Neural cell (in vitro differentiated cells): ENCODE measurements around the gene KRT32.

Experiments used
- EP300 ChIP-seq: fragments of 450-650 bp; conservative IDR thresholded peaks from 2 replicates; pipeline ENCODE4 v1.6.1; 2014; ENCODE audit warnings: antibody characterized with exemption, mild to moderate bottlenecking, moderate library complexity; ENCODE audit not compliant: poor library complexity, severe bottlenecking
- EZH2 ChIP-seq: fragments of 200-600, 300-800 bp; shearing (Covaris generic), sonication (generic); IDR thresholded peaks from 2 replicates; pipeline ENCODE4 v1.6.1; 2014; ENCODE audit warnings: antibody characterized with exemption, low read length, borderline replicate concordance, mild to moderate bottlenecking; ENCODE audit not compliant: insufficient read depth, poor library complexity, severe bottlenecking
- MXI1 ChIP-seq: fragments of 450-650 bp; conservative IDR thresholded peaks from 2 replicates; pipeline ENCODE4 v1.6.1; 2014; ENCODE audit warnings: antibody characterized with exemption, mild to moderate bottlenecking; ENCODE audit not compliant: poor library complexity, severe bottlenecking
- POLR2AphosphoS5 ChIP-seq: IDR thresholded peaks from 2 replicates; pipeline ENCODE4 v1.6.1; 2012
- RAD21 ChIP-seq: fragments of 450-650 bp; conservative IDR thresholded peaks from 2 replicates; pipeline ENCODE4 v1.6.1; 2014; ENCODE audit warnings: antibody characterized with exemption, mild to moderate bottlenecking, moderate library complexity
- SMC3 ChIP-seq: fragments of 450-650 bp; conservative IDR thresholded peaks from 2 replicates; pipeline ENCODE4 v1.6.1; 2014; ENCODE audit warnings: antibody characterized with exemption, mild to moderate bottlenecking, moderate library complexity; ENCODE audit not compliant: poor library complexity
- TAF1 ChIP-seq: IDR thresholded peaks from 2 replicates; pipeline ENCODE4 v1.6.1; 2012; ENCODE audit warnings: low read depth
- TF ChIP-seq, protein P1 (sequence below): fragments of 450-650 bp; IDR thresholded peaks from 2 replicates; pipeline ENCODE4 v1.5.1; 2014; ENCODE audit warnings: antibody characterized with exemption, mild to moderate bottlenecking, moderate library complexity; ENCODE audit not compliant: poor library complexity, severe bottlenecking
- TF ChIP-seq, protein P2 (sequence below): IDR thresholded peaks from 2 replicates; pipeline ENCODE4 v1.6.1; 2012; ENCODE audit warnings: borderline replicate concordance

DNA sequence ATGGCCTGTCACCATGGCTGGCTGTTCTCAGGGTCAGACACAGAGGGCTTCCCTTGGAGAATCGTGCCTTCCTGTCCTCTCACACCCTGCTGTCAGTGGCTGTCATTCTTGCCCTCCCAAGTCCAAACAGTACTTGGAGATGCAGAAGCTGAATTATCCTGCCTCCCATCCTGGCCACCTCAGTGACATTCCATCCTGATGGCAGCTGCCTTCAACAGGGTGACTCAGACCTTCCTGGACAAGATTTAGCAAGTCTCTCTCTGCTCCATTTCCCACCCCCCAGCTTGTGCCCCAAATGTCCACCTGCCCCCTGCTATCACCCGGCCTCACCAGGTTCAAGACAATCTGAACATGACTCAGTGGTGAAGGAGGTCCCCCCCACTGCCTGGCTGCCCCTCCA is 27.3 kb upstream of the KRT32 start:
- no peak for TF ChIP-seq TAF1
- TF ChIP-seq POLR2AphosphoS5, result no peak
- TF ChIP-seq, protein P1, sequence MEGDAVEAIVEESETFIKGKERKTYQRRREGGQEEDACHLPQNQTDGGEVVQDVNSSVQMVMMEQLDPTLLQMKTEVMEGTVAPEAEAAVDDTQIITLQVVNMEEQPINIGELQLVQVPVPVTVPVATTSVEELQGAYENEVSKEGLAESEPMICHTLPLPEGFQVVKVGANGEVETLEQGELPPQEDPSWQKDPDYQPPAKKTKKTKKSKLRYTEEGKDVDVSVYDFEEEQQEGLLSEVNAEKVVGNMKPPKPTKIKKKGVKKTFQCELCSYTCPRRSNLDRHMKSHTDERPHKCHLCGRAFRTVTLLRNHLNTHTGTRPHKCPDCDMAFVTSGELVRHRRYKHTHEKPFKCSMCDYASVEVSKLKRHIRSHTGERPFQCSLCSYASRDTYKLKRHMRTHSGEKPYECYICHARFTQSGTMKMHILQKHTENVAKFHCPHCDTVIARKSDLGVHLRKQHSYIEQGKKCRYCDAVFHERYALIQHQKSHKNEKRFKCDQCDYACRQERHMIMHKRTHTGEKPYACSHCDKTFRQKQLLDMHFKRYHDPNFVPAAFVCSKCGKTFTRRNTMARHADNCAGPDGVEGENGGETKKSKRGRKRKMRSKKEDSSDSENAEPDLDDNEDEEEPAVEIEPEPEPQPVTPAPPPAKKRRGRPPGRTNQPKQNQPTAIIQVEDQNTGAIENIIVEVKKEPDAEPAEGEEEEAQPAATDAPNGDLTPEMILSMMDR, result no peak
- TF ChIP-seq EZH2, result no peak
- TF ChIP-seq RAD21, result no peak
- TF ChIP-seq, protein P2, sequence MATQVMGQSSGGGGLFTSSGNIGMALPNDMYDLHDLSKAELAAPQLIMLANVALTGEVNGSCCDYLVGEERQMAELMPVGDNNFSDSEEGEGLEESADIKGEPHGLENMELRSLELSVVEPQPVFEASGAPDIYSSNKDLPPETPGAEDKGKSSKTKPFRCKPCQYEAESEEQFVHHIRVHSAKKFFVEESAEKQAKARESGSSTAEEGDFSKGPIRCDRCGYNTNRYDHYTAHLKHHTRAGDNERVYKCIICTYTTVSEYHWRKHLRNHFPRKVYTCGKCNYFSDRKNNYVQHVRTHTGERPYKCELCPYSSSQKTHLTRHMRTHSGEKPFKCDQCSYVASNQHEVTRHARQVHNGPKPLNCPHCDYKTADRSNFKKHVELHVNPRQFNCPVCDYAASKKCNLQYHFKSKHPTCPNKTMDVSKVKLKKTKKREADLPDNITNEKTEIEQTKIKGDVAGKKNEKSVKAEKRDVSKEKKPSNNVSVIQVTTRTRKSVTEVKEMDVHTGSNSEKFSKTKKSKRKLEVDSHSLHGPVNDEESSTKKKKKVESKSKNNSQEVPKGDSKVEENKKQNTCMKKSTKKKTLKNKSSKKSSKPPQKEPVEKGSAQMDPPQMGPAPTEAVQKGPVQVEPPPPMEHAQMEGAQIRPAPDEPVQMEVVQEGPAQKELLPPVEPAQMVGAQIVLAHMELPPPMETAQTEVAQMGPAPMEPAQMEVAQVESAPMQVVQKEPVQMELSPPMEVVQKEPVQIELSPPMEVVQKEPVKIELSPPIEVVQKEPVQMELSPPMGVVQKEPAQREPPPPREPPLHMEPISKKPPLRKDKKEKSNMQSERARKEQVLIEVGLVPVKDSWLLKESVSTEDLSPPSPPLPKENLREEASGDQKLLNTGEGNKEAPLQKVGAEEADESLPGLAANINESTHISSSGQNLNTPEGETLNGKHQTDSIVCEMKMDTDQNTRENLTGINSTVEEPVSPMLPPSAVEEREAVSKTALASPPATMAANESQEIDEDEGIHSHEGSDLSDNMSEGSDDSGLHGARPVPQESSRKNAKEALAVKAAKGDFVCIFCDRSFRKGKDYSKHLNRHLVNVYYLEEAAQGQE, result no peak
- TF ChIP-seq EP300, result no peak
- TF ChIP-seq MXI1, result no peak
- no peak for TF ChIP-seq SMC3
